ENCODE measurements around the gene ANXA11.
"Not testable (repeated sequence)": the region's sequence is repeated elsewhere in the genome, so short reads cannot be mapped to it uniquely, and the experiment has no call there.

Gene ANXA11

GRCh38 chr10:80207768-80208370 lies 2.5 kb upstream of the ANXA11 start:
- DNase-seq (ENCODE audit: low read depth), result no peak

GRCh38 chr10:80206277-80206655 lies 929 bp upstream of the ANXA11 start:
- no peak for DNase-seq (ENCODE audit: low read depth)

- no peak for DNase-seq (ENCODE audit: low read depth)
Observed at GRCh38 chr10:80204677-80205476, 460 bp downstream of the ANXA11 start.

- no peak for DNase-seq (ENCODE audit: low read depth)
Observed at GRCh38 chr10:80203835-80204676, 1.3 kb downstream of the ANXA11 start.

GRCh38 chr10:80202934-80203834 lies 2.2 kb downstream of the ANXA11 start:
- DNase-seq (ENCODE audit: low read depth), result peak; percentile 87

- not testable (repeated sequence) for DNase-seq (ENCODE audit: low read depth)
Observed at GRCh38 chr10:80202530-80202929, 2.8 kb downstream of the ANXA11 start.

- no peak for DNase-seq (ENCODE audit: low read depth)
Observed at GRCh38 chr10:80201608-80202141, 3.7 kb downstream of the ANXA11 start.

GRCh38 chr10:80200687-80201086 lies 4.7 kb downstream of the ANXA11 start:
- no peak for DNase-seq (ENCODE audit: low read depth)

GRCh38 chr10:80200259-80200658 lies 5.1 kb downstream of the ANXA11 start:
- DNase-seq (ENCODE audit: low read depth), result no peak

- DNase-seq (ENCODE audit: low read depth), result peak; percentile 85
Observed at GRCh38 chr10:80199828-80200227, 5.5 kb downstream of the ANXA11 start.

GRCh38 chr10:80197972-80198916 lies 7.1 kb downstream of the ANXA11 start:
- DNase-seq (ENCODE audit: low read depth), result no peak

GRCh38 chr10:80196950-80197315 lies 8.4 kb downstream of the ANXA11 start:
- no peak for DNase-seq (ENCODE audit: low read depth)

- DNase-seq (ENCODE audit: low read depth), result no peak
Observed at GRCh38 chr10:80196270-80196949, 8.9 kb downstream of the ANXA11 start.

GRCh38 chr10:80195046-80195574 lies 10.2 kb downstream of the ANXA11 start:
- DNase-seq (ENCODE audit: low read depth), result no peak

GRCh38 chr10:80194373-80195045 lies 10.8 kb downstream of the ANXA11 start:
- DNase-seq (ENCODE audit: low read depth), result no peak

- no peak for DNase-seq (ENCODE audit: low read depth)
Observed at GRCh38 chr10:80192553-80192952, 12.8 kb downstream of the ANXA11 start.

GRCh38 chr10:80191589-80192270 lies 13.6 kb downstream of the ANXA11 start:
- no peak for DNase-seq (ENCODE audit: low read depth)

- DNase-seq (ENCODE audit: low read depth), result no peak
Observed at GRCh38 chr10:80188713-80189112, 16.6 kb downstream of the ANXA11 start.

Measured in GM04504 (cell line).